Subcutaneous adipose tissue (tissue), 4 donors: Measurements from ENCODE around the gene DAB1. TPM values are rescaled to one million over a fixed set of nuclear protein-coding genes. Genes with fewer than 3 reads are reported as not detected.

Experiments used
- CTCF ChIP-seq: fragments of 450-650 bp; IDR thresholded peaks from one replicate; pipeline ENCODE4 v1.5.1; 2016; ENCODE audit warnings: low read depth, mild to moderate bottlenecking, control low read depth, antibody characterized with exemption, moderate library complexity
- total RNA-seq, 4 donors: library from RNA; depleted of rRNA; stranded (reverse); fragments of >200 nt; gene quantifications; one replicate each; pipeline ENCODE4 v1.1.0, GENCODE V29; 2016

DAB1 gene
- total RNA-seq, 4 donors from 2014 or later, result 0.22 to 0.98 (median 0.45) TPM

- no peak for TF ChIP-seq CTCF
Observed at GRCh38 chr1:57102561-57103326, 321.1 kb downstream of the DAB1 start.

- no peak for TF ChIP-seq CTCF
Observed at GRCh38 chr1:57101209-57101608, 322.7 kb downstream of the DAB1 start.

GRCh38 chr1:57094749-57095148 is 329.1 kb downstream of the DAB1 start:
- TF ChIP-seq CTCF, result no peak

GRCh38 chr1:57093122-57093521 is 330.7 kb downstream of the DAB1 start:
- TF ChIP-seq CTCF, result no peak

GRCh38 chr1:57091642-57092041 is 332.2 kb downstream of the DAB1 start:
- TF ChIP-seq CTCF, result no peak

- no peak for TF ChIP-seq CTCF
Observed at GRCh38 chr1:57089855-57090254, 334.0 kb downstream of the DAB1 start.

GRCh38 chr1:57089221-57089620 is 334.6 kb downstream of the DAB1 start:
- no peak for TF ChIP-seq CTCF
